ENCODE results near the gene PROCA1. TPM values are rescaled to one million over a fixed set of nuclear protein-coding genes. Genes with fewer than 3 reads are reported as not detected.

PROCA1 gene
- total and polyA plus RNA-seq, 9 of the 15 experiments (the other 6 are each of a cell fraction or from before 2014, with no cell fraction given): 0.78 to 16.2 (median 5.6) TPM

DNA sequence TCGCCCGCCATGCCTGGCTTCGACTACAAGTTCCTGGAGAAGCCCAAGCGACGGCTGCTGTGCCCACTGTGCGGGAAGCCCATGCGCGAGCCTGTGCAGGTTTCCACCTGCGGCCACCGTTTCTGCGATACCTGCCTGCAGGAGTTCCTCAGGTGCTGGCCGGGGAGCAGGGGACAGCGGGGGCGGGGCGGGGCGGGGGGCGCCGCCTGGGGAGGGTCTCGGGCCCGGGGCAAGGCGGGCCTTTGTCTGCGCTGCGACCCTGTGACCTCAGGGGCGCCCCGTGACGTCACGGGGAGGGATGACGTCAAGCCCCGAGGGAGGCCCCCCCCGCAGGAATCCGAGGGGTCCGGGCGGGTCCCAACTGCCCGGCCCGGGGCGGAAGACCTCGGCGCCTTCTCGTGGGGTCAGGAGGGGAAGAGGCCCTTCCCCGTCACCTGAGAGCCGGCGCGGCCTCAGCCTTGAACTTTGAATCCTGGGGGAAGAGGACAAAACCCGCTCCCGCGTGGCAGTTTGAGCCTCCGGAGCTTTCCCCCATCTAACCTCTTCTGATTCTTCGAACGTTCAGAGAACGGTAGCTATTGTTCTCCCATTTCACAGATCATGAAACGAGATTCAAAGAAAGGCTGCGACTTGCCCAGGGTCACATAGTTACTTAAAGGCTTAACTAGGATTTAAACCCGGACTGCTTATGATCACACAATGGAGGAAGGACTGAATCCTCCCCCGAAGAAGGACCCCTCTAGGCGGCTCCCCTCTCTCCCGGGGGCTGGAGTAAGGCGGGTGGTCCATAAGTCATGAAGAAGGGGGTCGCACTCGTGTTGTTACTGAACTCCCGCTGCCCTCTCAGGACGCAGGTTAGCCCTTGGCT is 32.6 kb upstream of the PROCA1 start (continued):
- TF ChIP-seq CHCHD3 (CRISPR knock-in tag; IDR thresholded peaks at IDR 0.05) (no peak), CXXC5 (CRISPR knock-in tag; IDR thresholded peaks at IDR 0.05) (no peak), EZH2 (IDR thresholded peaks at IDR 0.05; ENCODE audit: borderline replicate concordance, low read depth, low read length) (no peak), GABPB2 (CRISPR knock-in tag; conservative IDR thresholded peaks at IDR 0.05) (no peak), NFXL1 (CRISPR knock-in tag; IDR thresholded peaks at IDR 0.05) (no peak), KAT2B (IDR thresholded peaks at IDR 0.05; ENCODE audit: low read depth, low read length) (no peak), DNMT1 (IDR thresholded peaks at IDR 0.05) (no peak), PTTG1 (tag; IDR thresholded peaks at IDR 0.05; ENCODE audit: low read depth) (no peak), RFX5 (IDR thresholded peaks at IDR 0.05; ENCODE audit: low read depth, low read length) (no peak), ESRRB (CRISPR knock-in tag; IDR thresholded peaks at IDR 0.05; ENCODE audit: borderline replicate concordance) (no peak), POLR3A (IDR thresholded peaks at IDR 0.05; ENCODE audit: borderline replicate concordance, extremely low read depth, insufficient read depth, insufficient read length) (no peak), SMAD4 (CRISPR knock-in tag; conservative IDR thresholded peaks at IDR 0.05) (no peak), PTBP1 (IDR thresholded peaks at IDR 0.05; ENCODE audit: low read depth, low read length) (no peak), CREBBP (IDR thresholded peaks at IDR 0.05; ENCODE audit: low read depth, low read length) (no peak), SAP30 (IDR thresholded peaks at IDR 0.05; ENCODE audit: borderline replicate concordance, insufficient read depth, low read depth, low read length, poor library complexity, severe bottlenecking) (no peak), TCF3 (CRISPR knock-in tag; IDR thresholded peaks at IDR 0.05) (no peak), ZNF589 (CRISPR knock-in tag; IDR thresholded peaks at IDR 0.05; ENCODE audit: low read depth) (no peak), EHMT2 (IDR thresholded peaks at IDR 0.05) (no peak), ZNF224 (CRISPR knock-in tag; IDR thresholded peaks at IDR 0.05) (0 out of 2 replicates have a peak, but pooled peaks have one; percentile 85), ZFX (CRISPR knock-in tag; IDR thresholded peaks at IDR 0.05) (peak; percentile 65), ILF3 (IDR thresholded peaks at IDR 0.05; ENCODE audit: borderline replicate concordance) (no peak), HOXB6 (CRISPR knock-in tag; IDR thresholded peaks at IDR 0.05; ENCODE audit: borderline replicate concordance) (no peak)
- TF ChIP-seq, protein P1, sequence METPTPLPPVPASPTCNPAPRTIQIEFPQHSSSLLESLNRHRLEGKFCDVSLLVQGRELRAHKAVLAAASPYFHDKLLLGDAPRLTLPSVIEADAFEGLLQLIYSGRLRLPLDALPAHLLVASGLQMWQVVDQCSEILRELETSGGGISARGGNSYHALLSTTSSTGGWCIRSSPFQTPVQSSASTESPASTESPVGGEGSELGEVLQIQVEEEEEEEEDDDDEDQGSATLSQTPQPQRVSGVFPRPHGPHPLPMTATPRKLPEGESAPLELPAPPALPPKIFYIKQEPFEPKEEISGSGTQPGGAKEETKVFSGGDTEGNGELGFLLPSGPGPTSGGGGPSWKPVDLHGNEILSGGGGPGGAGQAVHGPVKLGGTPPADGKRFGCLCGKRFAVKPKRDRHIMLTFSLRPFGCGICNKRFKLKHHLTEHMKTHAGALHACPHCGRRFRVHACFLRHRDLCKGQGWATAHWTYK (CRISPR knock-in tag; IDR thresholded peaks at IDR 0.05): no peak
- TF ChIP-seq, protein P2, sequence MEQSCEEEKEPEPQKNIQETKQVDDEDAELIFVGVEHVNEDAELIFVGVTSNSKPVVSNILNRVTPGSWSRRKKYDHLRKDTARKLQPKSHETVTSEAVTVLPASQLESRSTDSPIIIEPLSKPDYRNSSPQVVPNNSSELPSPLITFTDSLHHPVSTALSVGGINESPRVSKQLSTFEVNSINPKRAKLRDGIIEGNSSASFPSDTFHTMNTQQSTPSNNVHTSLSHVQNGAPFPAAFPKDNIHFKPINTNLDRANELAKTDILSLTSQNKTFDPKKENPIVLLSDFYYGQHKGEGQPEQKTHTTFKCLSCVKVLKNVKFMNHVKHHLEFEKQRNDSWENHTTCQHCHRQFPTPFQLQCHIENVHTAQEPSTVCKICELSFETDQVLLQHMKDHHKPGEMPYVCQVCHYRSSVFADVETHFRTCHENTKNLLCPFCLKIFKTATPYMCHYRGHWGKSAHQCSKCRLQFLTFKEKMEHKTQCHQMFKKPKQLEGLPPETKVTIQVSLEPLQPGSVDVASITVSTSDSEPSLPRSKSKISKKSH (CRISPR knock-in tag; IDR thresholded peaks at IDR 0.05): no peak
- TF ChIP-seq, protein P3, sequence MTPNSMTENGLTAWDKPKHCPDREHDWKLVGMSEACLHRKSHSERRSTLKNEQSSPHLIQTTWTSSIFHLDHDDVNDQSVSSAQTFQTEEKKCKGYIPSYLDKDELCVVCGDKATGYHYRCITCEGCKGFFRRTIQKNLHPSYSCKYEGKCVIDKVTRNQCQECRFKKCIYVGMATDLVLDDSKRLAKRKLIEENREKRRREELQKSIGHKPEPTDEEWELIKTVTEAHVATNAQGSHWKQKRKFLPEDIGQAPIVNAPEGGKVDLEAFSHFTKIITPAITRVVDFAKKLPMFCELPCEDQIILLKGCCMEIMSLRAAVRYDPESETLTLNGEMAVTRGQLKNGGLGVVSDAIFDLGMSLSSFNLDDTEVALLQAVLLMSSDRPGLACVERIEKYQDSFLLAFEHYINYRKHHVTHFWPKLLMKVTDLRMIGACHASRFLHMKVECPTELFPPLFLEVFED (CRISPR knock-in tag; conservative IDR thresholded peaks at IDR 0.05): no peak
